GM21717 (cell line): ENCODE measurements around the gene C3orf20.

Source experiments
- ATAC-seq: cut with Tn5 transposase; IDR thresholded peaks from one replicate; pipeline ENCODE4 v1.9.1; 2021; ENCODE audit warnings: mild to moderate bottlenecking, moderate library complexity; ENCODE audit not compliant: unreplicated experiment

Gene C3orf20

GRCh38 chr3:14698601-14699244, 23.8 kb downstream of the C3orf20 start:
- ATAC-seq = no peak

- no peak for ATAC-seq
Measured at GRCh38 chr3:14699643-14700042, 24.7 kb downstream of the C3orf20 start.

- no peak for ATAC-seq
Measured at GRCh38 chr3:14700891-14701290, 25.9 kb downstream of the C3orf20 start.

- no peak for ATAC-seq
Measured at GRCh38 chr3:14701676-14702075, 26.7 kb downstream of the C3orf20 start.

GRCh38 chr3:14703128-14703750, 28.3 kb downstream of the C3orf20 start:
- no peak for ATAC-seq

GRCh38 chr3:14703791-14704190, 28.9 kb downstream of the C3orf20 start:
- ATAC-seq = no peak

- ATAC-seq = no peak
Measured at GRCh38 chr3:14706096-14706495, 31.2 kb downstream of the C3orf20 start.

- ATAC-seq = no peak
Measured at GRCh38 chr3:14716591-14716990, 41.6 kb downstream of the C3orf20 start.

- no peak for ATAC-seq
Measured at GRCh38 chr3:14717307-14717706, 42.4 kb downstream of the C3orf20 start.

- no peak for ATAC-seq
Measured at GRCh38 chr3:14718539-14718938, 43.6 kb downstream of the C3orf20 start.

GRCh38 chr3:14719006-14719405, 44.1 kb downstream of the C3orf20 start:
- ATAC-seq = no peak

- ATAC-seq = no peak
Measured at GRCh38 chr3:14721126-14721864, 46.4 kb downstream of the C3orf20 start.

GRCh38 chr3:14725013-14725412, 50.1 kb downstream of the C3orf20 start:
- ATAC-seq = no peak

GRCh38 chr3:14725564-14726440, 50.9 kb downstream of the C3orf20 start:
- no peak for ATAC-seq

- no peak for ATAC-seq
Measured at GRCh38 chr3:14726441-14726780, 51.5 kb downstream of the C3orf20 start.

- ATAC-seq = no peak
Measured at GRCh38 chr3:14728113-14728512, 53.2 kb downstream of the C3orf20 start.

- no peak for ATAC-seq
Measured at GRCh38 chr3:14730703-14731382, 55.9 kb downstream of the C3orf20 start.

GRCh38 chr3:14740983-14741382, 66.0 kb downstream of the C3orf20 start:
- ATAC-seq = no peak

- ATAC-seq = no peak
Measured at GRCh38 chr3:14741510-14741909, 66.6 kb downstream of the C3orf20 start.

- no peak for ATAC-seq
Measured at GRCh38 chr3:14744556-14744955, 69.6 kb downstream of the C3orf20 start.

GRCh38 chr3:14750650-14751049, 75.7 kb downstream of the C3orf20 start:
- ATAC-seq = no peak
